ENCODE results near the gene RARB. TPM values are rescaled to one million over a fixed set of nuclear protein-coding genes. Genes with fewer than 3 reads are reported as not detected.

Gene RARB
- total RNA-seq, 1 experiment from 2014 or later: not detected

GRCh38 chr3:25420147-25420546, 7.9 kb upstream of the RARB start:
- Mint-ChIP-seq H3K27me3 (ENCODE audit: insufficient read depth, unreplicated experiment) (no peaks in the 10 kb centered on the region), H3K4me1 (ENCODE audit: insufficient read depth, unreplicated experiment) (peaks cover 12% of the 10 kb centered on the region)

DNA sequence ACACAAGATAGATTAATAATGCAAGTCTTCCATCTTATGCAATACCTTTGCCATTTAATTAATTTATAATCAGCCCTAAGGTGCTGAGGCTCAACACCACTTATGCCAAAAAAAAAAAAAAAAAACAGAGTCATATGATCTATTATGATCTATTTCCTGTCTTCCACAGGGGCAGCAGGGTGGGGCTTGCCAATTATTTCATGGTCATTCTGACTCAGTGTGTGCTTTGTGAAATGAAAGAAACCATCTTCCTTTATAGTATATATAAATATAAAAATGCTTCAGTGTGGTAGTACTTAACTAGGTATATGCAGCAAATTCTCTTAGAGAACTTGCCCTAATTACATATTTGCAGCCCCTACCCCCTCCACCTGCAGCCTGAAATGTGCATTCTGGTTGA, 7.2 kb upstream of the RARB start:
- intact Hi-C loops (cut with micrococcal nuclease): no loop called here
- no peaks in the 10 kb centered on the region for H3K36me3 Mint-ChIP-seq (ENCODE audit: insufficient read depth, unreplicated experiment)
- DNase-seq (ENCODE audit: unreplicated experiment): peak; percentile 28
- POLR2A ChIA-PET: no interaction called here
- no peaks in the 10 kb centered on the region for H3K27me3 Mint-ChIP-seq (ENCODE audit: insufficient read depth, unreplicated experiment)
- peaks cover 12% of the 10 kb centered on the region for H3K4me1 Mint-ChIP-seq (ENCODE audit: insufficient read depth, unreplicated experiment)
- BruUV-seq (replicated peaks): no TSS peak
- no peaks in the 10 kb centered on the region for H3K9me3 Mint-ChIP-seq (ENCODE audit: unreplicated experiment)
- no peak overlapping the region for H3K27ac Mint-ChIP-seq (ENCODE audit: low read depth, unreplicated experiment)
- CTCF ChIA-PET: no interaction called here
- no peak for TF ChIP-seq CTCF (IDR thresholded peaks at IDR 0.05; ENCODE audit: unreplicated experiment)
- H3K4me3 Mint-ChIP-seq (ENCODE audit: unreplicated experiment): no peak overlapping the region

More at GRCh38 chr3:25420147-25420546, 7.9 kb upstream of the RARB start:
- Mint-ChIP-seq H3K4me3 (ENCODE audit: unreplicated experiment) (no peak overlapping the region), H3K9me3 (ENCODE audit: unreplicated experiment) (no peaks in the 10 kb centered on the region), H3K36me3 (ENCODE audit: insufficient read depth, unreplicated experiment) (no peaks in the 10 kb centered on the region), H3K27ac (ENCODE audit: low read depth, unreplicated experiment) (no peak overlapping the region)
- no TSS peak for BruUV-seq (replicated peaks)
- no peak for DNase-seq (ENCODE audit: unreplicated experiment)
- intact Hi-C loops (cut with micrococcal nuclease): no loop called here
- CTCF ChIA-PET: interaction anchor here (0.6 kb wide), 1 partner anchor 675 kb away, joined by 4 read pairs; no protein-coding TSS in a partner anchor
- no peak for TF ChIP-seq CTCF (IDR thresholded peaks at IDR 0.05; ENCODE audit: unreplicated experiment)
- POLR2A ChIA-PET: no interaction called here

DNA sequence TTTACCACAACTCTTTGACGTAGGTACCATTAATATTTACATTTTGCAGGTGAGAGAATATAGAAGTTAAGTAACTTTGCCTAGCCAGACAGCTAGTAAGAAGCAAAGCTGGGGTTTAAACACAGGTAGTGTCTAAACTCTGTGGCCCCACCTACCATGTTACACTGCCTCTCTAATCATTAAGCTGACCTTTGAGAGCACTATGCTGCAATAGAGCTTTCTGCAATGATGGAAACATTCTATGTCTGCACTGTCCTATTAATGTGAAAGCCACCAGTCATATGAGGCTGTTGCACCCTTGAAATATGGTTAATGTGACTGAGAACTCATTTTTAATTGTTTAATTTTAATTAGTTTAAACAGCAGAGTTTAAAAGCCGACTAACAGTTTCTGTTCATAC, 6.3 kb upstream of the RARB start:
- Mint-ChIP-seq H3K4me1 (ENCODE audit: insufficient read depth, unreplicated experiment) (peaks cover 12% of the 10 kb centered on the region), H3K9me3 (ENCODE audit: unreplicated experiment) (no peaks in the 10 kb centered on the region), H3K27me3 (ENCODE audit: insufficient read depth, unreplicated experiment) (no peaks in the 10 kb centered on the region), H3K27ac (ENCODE audit: low read depth, unreplicated experiment) (no peak overlapping the region), H3K4me3 (ENCODE audit: unreplicated experiment) (no peak overlapping the region), H3K36me3 (ENCODE audit: insufficient read depth, unreplicated experiment) (no peaks in the 10 kb centered on the region)
- DNase-seq (ENCODE audit: unreplicated experiment): no peak
- TF ChIP-seq CTCF (IDR thresholded peaks at IDR 0.05; ENCODE audit: unreplicated experiment): no peak
- POLR2A ChIA-PET: no interaction called here
- CTCF ChIA-PET: interaction anchor here (0.6 to 1.0 kb wide), 3 partner anchors 31 to 227 kb away, joined by 3 read pairs; no protein-coding TSS in a partner anchor
- no TSS peak for BruUV-seq (replicated peaks)
- intact Hi-C loops (cut with micrococcal nuclease): no loop called here

DNA sequence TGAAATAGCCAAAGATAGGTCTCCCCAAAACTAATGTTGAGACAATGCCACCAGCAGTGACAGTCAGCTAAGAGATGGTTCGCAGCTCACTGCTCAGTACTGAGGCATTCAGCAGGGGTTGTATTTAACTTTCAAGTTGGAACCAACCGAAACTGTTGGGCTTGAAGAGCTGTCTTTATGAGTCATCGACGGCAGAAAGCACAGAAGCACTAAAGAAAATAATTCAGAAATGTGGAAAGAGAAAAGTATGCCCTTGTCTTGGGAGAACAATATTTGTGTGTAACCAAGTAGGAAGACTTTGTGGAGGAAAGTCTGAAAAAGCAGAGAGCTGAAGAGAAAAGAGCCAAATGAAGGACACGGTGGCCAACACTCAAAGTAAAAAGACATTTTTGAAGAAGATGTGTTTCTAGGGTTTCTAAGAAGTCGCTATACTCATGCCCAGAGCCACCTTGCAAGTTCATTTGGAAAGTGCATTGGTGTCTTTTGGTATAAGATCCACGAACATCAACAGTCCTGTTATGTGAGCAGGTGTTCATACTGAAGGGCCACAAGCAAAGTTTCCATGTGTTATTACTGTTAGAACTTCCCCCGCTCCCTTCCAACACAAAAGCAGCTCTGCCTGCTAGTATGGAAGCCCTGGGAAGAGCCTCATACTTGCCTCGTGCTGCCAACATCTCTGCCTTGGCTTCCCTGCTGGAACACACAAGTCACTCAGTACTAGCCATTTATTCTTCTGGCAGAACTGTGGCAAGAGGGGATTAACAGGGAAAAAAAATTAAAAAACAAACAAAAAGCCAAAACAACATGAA, 4.1 kb upstream of the RARB start:
- Mint-ChIP-seq H3K4me1 (ENCODE audit: insufficient read depth, unreplicated experiment) (peaks cover 12% of the 10 kb centered on the region), H3K36me3 (ENCODE audit: insufficient read depth, unreplicated experiment) (no peaks in the 10 kb centered on the region), H3K27ac (ENCODE audit: low read depth, unreplicated experiment) (no peak overlapping the region), H3K27me3 (ENCODE audit: insufficient read depth, unreplicated experiment) (peaks cover 19% of the 10 kb centered on the region), H3K4me3 (ENCODE audit: unreplicated experiment) (no peak overlapping the region), H3K9me3 (ENCODE audit: unreplicated experiment) (no peaks in the 10 kb centered on the region)
- no peak for TF ChIP-seq CTCF (IDR thresholded peaks at IDR 0.05; ENCODE audit: unreplicated experiment)
- ChIA-PET POLR2A (no interaction called here), CTCF (no interaction called here)
- intact Hi-C loops (cut with micrococcal nuclease): no loop called here
- peak; percentile 74 for DNase-seq (ENCODE audit: unreplicated experiment)
- no TSS peak for BruUV-seq (replicated peaks)
